Stimulated activated naive CD8-positive, alpha-beta T cell treated with anti-CD3 and anti-CD28 coated beads, Interleukin-15, Interleukin-2, amounts not matched to agents 100 U/mL and 50 U/mL, for 24 hours (primary cell): ENCODE data around the gene CHCHD3.

ENCODE experiments used
- ATAC-seq: fragments of 150-1000 bp; cut with Tn5 transposase; one replicate; pipeline ENCODE4 v1.10.0; 2021
- DNase-seq: peaks from one replicate; pipeline ENCODE4 v3.0.0; 2021

The CHCHD3 gene

DNA sequence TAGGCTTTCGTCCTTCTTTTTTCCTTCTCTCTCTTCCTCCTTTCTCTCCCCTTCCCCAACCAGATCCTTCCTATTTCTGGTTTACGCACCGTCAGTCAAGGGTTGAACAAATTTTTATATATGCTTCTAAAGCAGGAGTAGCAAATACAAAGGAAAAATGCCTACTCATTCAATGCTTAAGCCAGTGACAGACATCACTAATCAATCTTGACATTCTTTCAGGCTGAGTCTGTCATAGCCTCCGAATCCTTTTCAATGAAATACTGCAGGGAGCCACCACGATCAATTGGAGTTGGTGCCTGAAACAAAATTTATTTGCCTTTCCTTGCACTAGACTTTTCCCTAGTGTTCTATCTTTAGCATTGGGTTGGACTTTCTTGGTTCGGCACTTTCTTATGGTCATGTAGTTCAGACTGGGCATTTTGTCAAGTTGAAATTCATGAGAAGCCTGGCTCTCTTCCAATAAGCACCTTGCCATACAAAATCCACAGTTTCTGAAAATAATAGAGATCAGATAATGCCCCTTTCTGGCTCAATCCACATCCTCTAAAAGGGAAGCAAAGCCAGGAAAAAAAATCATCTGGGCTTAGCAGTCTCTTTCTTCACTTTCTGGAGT, 266.1 kb downstream of the CHCHD3 start:
- no peak for ATAC-seq
- DNase-seq = no peak

DNA sequence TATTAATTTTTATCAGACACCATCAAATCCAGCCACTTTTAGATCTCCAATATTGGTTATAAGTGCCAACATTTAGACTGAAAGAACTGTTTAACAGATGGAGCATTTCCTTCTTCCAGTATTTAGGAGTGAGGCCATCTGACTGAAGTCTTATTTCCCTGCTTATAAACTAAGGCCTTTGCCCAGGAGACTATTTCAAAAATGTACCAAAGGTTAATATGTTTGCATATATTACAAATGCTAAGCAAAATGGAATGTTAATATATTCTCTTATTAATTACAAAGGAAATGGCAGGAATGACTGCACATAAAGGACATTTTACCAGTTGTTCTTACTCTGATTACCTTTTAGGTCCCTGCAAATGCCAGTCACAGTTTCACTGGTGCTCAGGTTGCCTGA, 266.8 kb downstream of the CHCHD3 start:
- ATAC-seq (no peak), DNase-seq (no peak)

DNA sequence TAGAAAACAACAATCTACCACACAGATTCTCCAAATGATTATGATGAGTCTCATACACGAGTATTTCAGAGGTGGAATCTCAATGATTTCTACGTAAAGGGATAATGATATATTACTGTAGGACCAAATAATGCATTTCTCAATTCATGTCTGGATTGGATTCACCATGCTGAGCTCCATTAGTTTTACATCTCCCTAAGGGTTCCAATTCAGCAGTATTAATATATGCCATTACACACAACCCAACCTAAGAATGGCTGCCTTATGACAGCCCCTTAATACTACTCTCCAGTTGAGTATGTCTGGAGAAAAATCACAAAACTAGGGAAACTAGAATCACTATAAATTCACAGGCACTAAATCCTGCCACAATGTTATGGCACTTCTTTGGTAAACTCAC, 271.3 kb downstream of the CHCHD3 start:
- no peak for ATAC-seq
- DNase-seq = no peak

DNA sequence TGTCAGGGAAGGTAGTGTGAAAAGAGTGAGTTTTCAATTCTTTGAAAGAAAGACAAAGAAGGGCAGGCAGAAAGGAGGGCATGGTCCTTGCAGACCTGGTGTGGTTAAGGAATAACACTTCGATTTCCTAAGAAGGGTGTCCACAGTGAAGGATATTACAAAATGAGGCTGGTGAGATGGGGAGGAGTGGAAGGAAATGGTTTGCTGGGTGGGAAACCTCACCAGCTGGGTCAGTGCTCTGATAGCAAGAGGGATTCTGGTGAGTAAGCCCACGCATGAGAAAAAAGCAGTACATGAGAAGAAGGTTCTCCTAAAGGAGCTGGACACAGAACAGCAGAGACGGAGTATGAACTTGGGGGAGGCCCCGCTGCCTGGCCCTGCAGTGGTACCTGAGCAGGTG, 275.1 kb downstream of the CHCHD3 start:
- no peak for DNase-seq
- no peak for ATAC-seq

DNA sequence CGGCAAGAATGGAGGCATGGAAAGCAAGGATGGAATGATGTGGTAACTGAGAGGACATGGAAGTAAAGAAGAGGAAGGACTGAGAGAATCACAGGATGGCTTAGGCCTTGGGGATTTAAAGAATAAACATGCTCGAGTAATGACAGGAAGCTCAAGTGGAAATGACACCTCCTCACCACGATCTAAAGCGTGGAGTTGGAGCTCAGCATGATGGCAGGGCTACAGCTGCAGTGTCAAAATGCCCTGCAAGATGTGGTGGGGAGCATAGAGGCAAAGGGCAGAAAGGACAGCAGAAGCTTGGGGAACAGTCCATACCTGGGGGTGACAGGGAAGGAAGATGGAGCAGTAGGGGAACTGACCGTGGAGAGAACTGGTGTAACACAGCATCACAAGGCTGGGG, 276.1 kb downstream of the CHCHD3 start:
- DNase-seq = no peak

DNA sequence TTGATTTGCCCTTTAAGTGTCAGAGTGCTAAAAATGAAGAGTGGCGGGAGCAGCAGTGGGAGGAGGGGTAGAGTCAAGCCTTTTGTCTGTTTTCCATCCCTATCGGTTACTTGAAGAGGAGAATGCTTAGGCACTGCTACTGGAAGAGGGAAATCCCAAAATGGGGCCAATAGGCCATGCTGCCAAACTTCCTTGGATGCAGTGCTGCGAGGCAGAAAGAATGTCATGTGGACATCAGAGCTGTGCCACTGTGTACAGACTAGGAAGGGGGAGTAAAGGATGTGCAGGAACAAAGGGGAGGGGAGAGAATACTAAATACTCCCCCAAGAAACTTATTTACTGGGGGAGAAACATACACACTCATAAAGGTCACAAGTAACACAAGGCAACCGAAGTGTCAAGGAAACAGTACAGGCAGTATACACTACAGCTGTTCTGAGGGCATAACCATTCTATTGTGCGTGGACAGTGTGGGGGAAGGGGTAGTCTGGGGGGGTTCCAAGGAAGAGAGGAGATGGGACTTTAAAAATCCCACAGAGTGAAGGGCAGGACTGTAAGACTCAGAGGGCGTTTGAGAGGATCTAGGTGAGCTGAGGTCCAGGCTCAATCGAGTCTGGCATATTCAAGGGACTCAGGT, 276.9 kb downstream of the CHCHD3 start:
- ATAC-seq (no peak), DNase-seq (no peak)

More for the DNA sequence above, 276.1 kb downstream of the CHCHD3 start:
- no peak for ATAC-seq

DNA sequence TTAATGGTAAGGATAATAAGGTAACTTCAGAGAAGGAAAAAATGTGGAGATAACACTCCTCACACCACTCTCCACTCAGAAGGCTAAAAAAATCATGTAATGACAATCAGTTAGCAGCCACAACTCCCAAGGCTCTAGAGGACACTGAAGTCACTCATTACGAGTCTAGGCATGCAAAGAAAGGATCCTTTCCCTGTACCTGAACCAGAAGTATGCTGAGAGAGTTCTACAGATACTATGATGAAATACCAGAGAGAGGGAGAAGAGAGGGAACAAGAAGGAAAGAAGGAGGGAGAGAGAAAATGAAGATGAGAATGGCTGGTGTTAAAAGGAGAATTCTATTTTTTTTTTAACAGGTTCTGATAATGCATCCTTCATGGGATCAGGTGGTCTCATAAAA, 281.4 kb downstream of the CHCHD3 start:
- no peak for DNase-seq
- ATAC-seq = no peak

DNA sequence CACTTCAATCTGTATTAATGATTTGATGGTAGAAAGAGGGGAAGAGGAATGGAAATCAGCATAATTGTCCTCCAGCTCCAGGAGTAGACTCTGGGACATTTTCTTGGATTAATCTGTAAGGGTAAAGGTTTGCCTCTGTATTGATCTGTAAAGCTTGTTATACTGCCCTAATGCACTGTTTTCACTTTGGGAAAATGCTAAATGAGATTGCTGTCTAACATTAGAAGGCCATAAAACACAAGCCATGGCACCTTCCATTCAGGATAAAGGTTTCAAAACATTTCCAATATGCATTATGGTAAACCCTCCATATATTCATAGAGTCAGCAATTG, 282.8 kb downstream of the CHCHD3 start:
- ATAC-seq (no peak), DNase-seq (no peak)

DNA sequence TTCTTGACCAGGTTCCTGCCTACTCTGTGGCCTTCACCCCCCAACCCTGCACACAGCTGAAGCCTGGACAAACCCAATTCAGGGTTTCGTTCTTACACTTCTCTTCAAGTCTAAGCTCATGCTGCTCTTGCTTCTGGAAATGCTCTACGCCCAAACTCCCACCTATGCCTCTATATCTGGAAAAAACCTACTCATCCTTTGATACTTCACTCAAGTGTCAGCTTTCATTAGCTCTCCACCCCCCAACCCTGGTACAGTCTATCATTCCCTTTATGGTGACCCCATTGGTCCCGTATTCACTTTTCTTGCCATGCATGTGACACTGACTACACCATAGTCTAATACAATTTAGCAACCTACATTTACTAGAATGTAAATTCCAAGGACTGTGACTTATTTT, 284.7 kb downstream of the CHCHD3 start:
- DNase-seq (no peak), ATAC-seq (no peak)

DNA sequence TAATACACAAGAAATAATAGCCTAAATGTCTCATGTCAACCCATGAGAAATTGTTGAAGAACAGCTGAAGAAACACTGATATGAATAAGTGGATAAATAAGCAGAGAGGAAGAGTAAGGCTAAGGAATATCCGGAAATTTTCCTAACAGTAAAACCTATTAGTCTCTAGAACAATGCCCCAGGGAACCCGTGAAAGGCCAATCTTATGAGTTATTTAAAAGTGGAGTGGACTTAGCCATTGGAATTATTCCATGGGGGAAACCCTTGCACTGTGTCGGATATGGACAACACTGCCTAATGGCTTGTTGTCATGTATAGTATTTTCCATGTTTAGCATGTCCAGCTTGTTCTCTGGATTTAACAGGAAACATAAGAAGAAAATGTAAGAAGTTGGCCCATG, 288.4 kb downstream of the CHCHD3 start:
- ATAC-seq = no peak
- no peak for DNase-seq

DNA sequence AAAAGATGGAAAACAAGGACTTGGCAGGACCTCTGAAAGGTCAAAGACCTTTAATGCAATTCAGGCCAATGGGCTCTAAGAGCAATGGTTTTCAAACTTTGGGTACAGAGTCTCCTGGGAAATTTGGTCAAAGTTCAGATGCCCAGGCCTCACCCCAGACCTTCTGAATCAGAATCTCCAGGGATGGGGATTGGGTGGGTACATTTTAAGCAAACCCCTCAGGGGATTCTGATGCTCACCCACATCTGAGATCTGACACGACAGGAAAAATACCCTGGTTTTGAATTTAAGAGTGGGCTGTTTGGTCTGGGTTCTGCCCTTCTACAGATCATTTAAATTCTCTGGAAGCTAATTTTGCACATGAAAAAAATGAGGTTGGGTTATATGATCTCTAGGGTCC, 290.9 kb downstream of the CHCHD3 start:
- no peak for ATAC-seq
- DNase-seq = no peak

DNA sequence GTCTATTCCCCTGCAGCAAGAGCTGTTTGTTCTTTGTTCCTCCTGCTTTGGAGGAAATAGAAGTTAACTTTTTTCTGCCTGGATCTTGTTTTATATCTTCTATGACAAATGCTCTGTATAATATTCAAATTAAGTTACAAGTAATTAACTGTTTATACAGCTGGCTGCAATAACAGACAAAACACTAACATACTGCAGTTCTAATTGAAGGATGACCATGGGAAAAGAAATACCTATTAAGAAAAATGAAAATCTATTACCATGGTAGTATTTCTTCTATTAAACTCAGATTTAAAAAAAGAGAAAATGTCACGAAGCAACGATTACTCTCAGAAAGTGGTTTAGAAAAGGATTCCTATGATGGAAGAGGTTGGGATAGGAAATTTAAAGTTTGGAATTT, 291.8 kb downstream of the CHCHD3 start:
- ATAC-seq = no peak
- DNase-seq = no peak

DNA sequence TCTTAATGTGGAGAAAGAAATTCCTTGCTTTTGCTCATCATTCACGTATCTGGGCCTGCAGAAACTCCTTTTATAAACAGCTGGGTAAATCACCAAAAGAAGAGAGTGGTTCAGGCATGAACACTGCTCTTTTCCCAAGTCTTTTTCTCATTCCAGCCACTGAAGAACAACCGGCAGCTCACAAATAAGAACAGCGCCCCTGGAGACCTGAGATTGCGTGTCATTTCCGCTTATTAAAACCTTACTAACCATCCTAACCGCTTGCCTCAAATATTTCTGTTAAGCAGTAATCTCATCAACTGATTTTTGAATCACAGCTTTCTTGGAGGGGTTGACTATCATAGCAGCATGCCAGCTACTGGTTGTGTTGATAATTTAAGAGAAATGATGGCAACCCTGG, 292.6 kb downstream of the CHCHD3 start:
- DNase-seq (no peak), ATAC-seq (no peak)

DNA sequence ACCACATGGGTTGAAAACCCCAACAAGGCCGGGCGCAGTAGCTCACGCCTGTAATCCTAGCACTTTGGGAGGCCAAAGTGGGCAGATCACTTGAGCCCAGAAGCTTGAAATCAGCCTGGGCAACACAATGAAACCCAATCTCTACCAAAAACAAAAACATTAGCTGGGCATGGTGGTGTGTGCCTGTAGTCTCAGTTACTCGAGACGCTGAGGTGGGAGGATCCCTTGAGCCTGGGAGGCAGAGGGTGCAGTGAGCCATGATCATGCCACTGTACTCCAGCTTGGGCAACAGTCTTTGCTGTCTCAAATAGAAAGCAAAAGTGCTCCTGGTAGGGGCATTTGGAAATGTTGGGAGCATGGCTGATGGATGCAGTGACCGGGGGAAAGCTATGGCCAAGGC, 296.0 kb downstream of the CHCHD3 start:
- DNase-seq = no peak
- no peak for ATAC-seq

DNA sequence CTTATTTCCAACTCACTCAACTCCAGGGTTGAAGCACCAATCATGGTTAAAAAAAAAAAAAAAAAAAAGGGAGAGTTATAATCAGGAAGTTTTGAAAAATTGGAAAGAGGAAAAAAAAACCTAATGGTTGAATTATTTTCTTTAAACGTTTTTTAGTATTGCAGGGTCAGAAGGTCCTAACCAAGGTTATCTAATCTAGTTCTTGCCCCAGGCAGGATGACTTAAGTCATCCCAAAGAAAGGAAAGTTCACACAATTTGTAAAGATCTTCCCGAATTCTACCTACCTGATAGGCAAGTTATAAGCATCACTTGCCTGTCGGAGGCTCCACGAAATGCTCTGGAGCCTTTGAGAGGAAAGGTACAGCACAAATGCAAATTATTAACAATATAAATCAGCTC, 297.5 kb downstream of the CHCHD3 start:
- ATAC-seq (no peak), DNase-seq (no peak)

DNA sequence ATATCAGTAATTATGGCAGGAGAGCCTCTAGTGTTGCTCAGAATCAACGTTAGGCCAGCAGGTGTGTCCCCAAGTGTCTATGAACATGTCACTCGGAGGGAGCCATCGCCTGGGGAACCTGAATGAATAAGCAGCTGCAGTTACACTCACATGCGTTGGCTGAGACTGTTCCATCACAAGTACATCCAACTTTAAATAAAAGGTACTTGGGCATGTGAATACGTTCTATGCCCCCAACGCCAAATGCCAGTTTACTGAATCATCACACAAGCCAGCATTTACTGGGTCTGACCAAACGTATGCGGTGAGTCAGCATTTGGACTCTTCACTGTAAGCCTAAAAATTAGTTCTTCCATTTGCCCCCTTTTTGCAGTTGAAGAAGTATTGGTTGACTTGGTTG, 298.1 kb downstream of the CHCHD3 start:
- DNase-seq (no peak), ATAC-seq (no peak)

DNA sequence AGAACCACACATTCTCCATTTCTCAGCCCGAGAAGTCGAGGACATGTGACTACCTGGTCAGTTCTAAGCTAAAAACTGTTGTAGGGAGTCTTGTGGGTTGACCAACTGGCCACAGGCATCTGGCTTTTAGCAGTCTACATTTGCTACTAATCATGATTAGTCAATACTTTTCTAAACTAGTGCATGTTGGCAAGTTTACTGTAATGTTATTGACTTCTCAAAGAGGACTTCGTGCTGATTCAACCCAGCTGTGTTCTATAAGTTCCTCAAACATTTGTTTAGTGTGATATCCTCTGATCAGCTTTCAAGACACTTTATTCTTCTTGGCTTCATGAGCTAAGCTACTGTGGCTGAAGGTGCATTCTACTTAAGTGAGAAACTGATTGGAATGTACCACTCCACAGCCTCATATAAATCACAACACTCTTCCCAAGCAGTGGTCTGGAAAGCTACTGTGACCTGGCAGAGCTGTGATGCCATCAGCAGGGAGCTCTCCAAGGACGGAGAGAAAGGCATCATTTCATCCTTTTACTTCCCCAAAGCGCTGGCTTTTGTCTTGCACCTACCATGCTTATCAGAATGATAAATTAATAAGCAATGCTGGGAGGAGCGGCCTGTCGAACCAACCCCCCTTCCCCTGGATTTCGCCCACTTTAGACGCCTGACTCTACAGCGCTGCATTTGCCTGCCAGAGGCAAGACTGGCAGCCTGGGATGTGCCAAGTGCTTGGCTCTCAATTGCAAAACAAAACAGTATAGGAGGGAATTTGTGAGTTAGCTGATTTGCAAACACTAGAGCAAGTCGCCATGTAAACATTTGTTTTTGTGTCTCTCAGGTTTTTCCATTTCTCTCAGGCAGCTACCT, 298.9 kb downstream of the CHCHD3 start:
- DNase-seq = no peak
- no peak for ATAC-seq

DNA sequence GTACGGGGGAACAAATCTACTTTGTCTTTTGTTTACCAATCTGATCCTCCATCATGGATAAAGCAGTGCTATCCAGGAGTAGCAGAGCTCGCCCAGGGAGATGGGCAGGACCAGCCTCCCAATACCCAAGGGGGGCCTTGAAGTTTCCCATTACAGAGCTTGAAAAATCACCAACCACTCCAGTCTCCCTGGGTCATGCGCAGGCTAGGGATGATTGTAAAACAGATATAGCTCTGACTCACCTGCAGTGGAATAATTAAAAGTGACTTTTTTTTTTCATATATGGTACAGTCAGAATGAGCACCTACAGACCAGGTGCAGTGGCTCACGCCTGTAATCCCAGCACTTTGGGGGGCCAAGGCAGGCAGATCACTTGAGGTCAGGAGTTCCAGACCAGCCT, 301.1 kb downstream of the CHCHD3 start:
- no peak for DNase-seq
- no peak for ATAC-seq

DNA sequence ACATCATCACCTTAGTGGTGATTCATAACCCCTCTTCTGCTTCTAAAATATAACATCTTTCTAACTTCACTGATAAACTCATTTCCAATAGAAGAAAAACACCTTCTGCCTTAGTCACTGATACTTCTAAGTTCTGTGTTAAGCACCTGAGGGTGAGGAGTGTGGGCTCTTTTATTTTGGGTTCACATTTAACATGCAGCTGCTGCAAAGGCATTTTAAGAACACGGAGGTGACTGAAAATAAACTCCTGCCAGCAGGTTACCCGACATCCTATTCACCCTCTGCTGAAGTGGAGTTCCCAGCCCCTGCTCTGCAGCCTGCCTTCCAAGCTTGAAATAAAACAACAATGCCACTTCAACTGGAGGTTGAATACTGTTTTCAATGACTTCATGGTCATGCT, 302.7 kb downstream of the CHCHD3 start:
- DNase-seq (no peak), ATAC-seq (no peak)

DNA sequence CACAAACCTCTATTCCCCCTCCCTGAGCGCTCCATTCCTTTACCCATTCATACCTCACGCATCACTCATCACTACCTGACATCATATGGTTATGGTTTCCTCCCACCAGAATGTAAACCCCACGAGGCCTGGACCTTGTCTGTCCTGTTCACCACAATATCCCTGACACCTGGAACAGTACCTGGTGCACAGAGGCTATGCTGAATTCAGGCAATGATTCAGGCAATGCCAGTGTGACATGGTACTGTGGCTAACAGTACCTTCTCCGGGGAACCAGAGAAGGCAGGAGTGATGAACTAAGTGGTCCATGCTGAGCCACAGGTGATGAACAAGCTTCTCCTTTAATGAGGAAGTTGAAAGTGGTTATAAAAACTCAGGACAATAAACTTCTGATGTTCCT, 303.1 kb downstream of the CHCHD3 start:
- DNase-seq (no peak), ATAC-seq (no peak)

DNA sequence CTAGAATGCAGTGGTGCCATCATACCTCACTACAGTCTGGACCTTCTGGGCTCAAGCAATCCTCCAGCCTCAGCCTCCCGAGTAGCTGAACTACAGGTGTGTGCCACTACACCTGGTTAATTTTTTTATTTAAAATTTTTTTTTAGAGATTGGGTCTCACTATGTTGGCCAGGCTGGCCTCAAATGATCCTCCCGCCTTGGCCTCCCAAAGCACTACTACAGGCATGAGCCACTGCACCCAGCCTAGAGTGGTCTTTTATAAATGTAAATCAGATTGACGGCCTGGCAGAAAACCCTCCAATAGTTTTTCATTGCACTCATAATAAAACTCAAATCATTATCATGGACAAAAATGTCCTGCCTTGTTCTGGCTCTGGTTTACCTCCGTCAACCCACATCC, 303.9 kb downstream of the CHCHD3 start:
- no peak for ATAC-seq

DNA sequence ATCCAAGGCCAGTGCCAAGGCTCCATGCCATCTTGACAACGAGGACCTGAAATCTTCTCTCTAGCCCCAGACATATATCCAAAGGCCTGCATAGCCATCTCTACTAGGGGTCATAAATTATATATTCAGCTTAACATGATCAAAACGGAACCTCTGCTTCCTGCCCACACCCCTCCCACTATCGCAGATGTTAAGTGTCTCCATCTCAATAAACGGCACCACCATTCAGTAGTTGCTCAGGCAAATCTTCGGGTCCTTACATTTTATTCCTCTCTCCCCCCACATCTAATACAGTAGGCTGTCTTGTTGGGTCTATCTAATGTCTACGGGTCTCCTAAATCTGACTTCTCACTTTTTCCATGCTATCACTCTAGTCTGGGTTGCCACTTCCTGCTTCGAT, 304.5 kb downstream of the CHCHD3 start:
- DNase-seq (no peak), ATAC-seq (peak; percentile 21)

More for the DNA sequence above, 303.9 kb downstream of the CHCHD3 start:
- DNase-seq = no peak

DNA sequence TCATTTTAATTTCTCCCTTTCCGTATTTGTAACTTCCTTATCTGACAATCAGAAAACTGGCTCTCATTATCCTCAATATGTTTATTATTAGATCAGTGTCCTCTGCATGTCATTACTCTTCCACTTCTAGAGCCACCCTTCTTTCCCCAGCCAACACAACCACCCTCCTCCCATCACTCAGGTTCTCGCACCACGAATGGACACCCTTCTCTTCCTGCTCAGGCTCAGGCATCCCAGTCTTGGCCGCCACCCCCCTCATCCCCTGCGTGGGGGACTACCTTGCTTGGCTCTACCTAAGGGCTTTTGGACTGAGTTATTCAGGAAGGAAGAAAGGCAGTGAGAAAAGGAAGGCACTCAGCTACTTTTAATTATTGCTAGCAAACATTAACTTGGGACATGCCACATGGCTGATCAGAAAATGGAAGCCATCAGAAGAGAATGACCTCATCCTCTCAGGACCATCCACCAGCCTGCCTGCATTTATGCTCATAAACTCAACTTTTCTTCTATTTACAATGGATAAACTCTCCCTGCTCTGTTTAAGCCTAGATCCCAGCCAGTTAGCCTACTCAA, 305.8 kb downstream of the CHCHD3 start:
- DNase-seq (no peak), ATAC-seq (no peak)
